H1 (cell line): Measurements from ENCODE around the gene ZNF446. TPM values are rescaled to one million over a fixed set of nuclear protein-coding genes. Genes with fewer than 3 reads are reported as not detected.

Experiments
- CTCF ChIA-PET: fragments of 300-600 bp; sonication (Branson Sonifier 250); formaldehyde crosslinking; loops from one replicate; lab custom pipeline; 2021; ENCODE audit not compliant: partially characterized antibody; lab: Charles Lee
- POLR2A ChIA-PET: fragments of 300-600 bp; sonication (Branson Sonifier 250); formaldehyde crosslinking; loops from one replicate; lab custom pipeline; 2021; ENCODE audit warnings: inconsistent platforms; ENCODE audit not compliant: partially characterized antibody; lab: Charles Lee
- DNase-seq, 2 experiments: peaks; one replicate each; pipeline versions ENCODE4 v3.0.0 to v3.0.0-alpha.2; 2010 to 2022; ENCODE audit warnings: low spot score in 2 of 2, low read depth in 1 of 2, mixed read lengths in 1 of 2
- FAIRE-seq: peaks from 2 replicates; lab custom pipeline; 2011; peaks lifted over from hg19 to GRCh38; lab: Jason Lieb, UNC
- H2AFZ ChIP-seq: 2 replicates; pipeline ENCODE4 v1.8.1; 2012; ENCODE audit warnings: low read length, inconsistent platforms
- H2AK5ac ChIP-seq: 2 replicates; pipeline ENCODE4 v1.6.1; 2013; ENCODE audit warnings: low read depth, low read length
- H2BK120ac ChIP-seq: replicated peaks from 2 replicates; pipeline ENCODE3; 2013; ENCODE audit warnings: low read depth, low read length, inconsistent platforms
- H2BK12ac ChIP-seq: 2 replicates; pipeline ENCODE4 v1.6.1; 2013; ENCODE audit warnings: low read depth, low read length
- H2BK15ac ChIP-seq: 2 replicates; pipeline ENCODE4 v1.6.1; 2013; ENCODE audit warnings: low read length
- H2BK20ac ChIP-seq: 2 replicates; pipeline ENCODE4 v1.6.1; 2013; ENCODE audit warnings: low read length
- H2BK5ac ChIP-seq: 2 replicates; pipeline ENCODE4 v1.6.1; 2013; ENCODE audit warnings: low read depth, low read length
- H3K14ac ChIP-seq: 2 replicates; pipeline ENCODE4 v1.6.1; 2013; ENCODE audit warnings: inconsistent platforms; ENCODE audit not compliant: insufficient read length
- H3K18ac ChIP-seq: 2 replicates; pipeline ENCODE4 v1.6.1; 2013; ENCODE audit warnings: low read length; ENCODE audit errors: extremely low read depth
- H3K23ac ChIP-seq: 2 replicates; pipeline ENCODE4 v1.6.1; 2013; ENCODE audit warnings: inconsistent platforms; ENCODE audit not compliant: insufficient read length
- H3K23me2 ChIP-seq: 2 replicates; pipeline ENCODE4 v1.6.1; 2013; ENCODE audit warnings: low read depth, low read length
- H3K27ac ChIP-seq: 2 replicates; pipeline ENCODE4 v1.6.1; 2011; ENCODE audit warnings: low read depth, low read length, inconsistent platforms
- H3K27me3 ChIP-seq, 4 experiments: replicated peaks in 1 of 4; 1 replicate in 1 of 4; 2 replicates in 3 of 4; pipeline versions ENCODE4 v1.6.1 to v1.8.1; 2011 to 2013; ENCODE audit warnings: low read length in 3 of 4, mild to moderate bottlenecking in 3 of 4, inconsistent platforms in 2 of 4, mixed read lengths in 2 of 4, moderate library complexity in 1 of 4; ENCODE audit not compliant: control insufficient read depth in 3 of 4, insufficient read depth in 3 of 4; ENCODE audit errors: extremely low read depth in 1 of 4
- H3K36me3 ChIP-seq, 4 experiments: 2 replicates each; pipeline versions ENCODE4 v1.6.1 to v1.8.1; 2011 to 2013; ENCODE audit warnings: mild to moderate bottlenecking in 4 of 4, low read length in 3 of 4, moderate library complexity in 2 of 4, control low read depth in 1 of 4, inconsistent platforms in 1 of 4; ENCODE audit not compliant: insufficient read depth in 4 of 4, control insufficient read depth in 2 of 4
- H3K4ac ChIP-seq: replicated peaks from 2 replicates; pipeline ENCODE3; 2013; ENCODE audit warnings: low read length, low read depth, mixed read lengths, inconsistent platforms; ENCODE audit not compliant: insufficient read length
- H3K4me1 ChIP-seq, 4 experiments: replicated peaks in 1 of 4; 1 replicate in 1 of 4; 2 replicates in 3 of 4; pipeline versions ENCODE4 v1.6.1 to v1.8.1; 2011 to 2013; ENCODE audit warnings: low read length in 3 of 4, inconsistent platforms in 2 of 4, mixed read lengths in 1 of 4; ENCODE audit not compliant: insufficient read depth in 4 of 4, control insufficient read depth in 3 of 4
- H3K4me2 ChIP-seq, 2 experiments: 2 replicates each; pipeline versions ENCODE4 v1.6.1 to v1.8.1; 2011 to 2013; ENCODE audit warnings: low read depth in 2 of 2, low read length in 2 of 2, control low read depth in 1 of 2, inconsistent platforms in 1 of 2, mild to moderate bottlenecking in 1 of 2; ENCODE audit not compliant: insufficient read depth in 1 of 2
- H3K4me3 ChIP-seq, 4 experiments: fragments of 200-600, 300-600 bp in 1 of 4; sonication (generic), shearing (Covaris generic), sonication (Bioruptor Twin) in 1 of 4; 2 replicates each; pipeline versions ENCODE4 v1.5.1 to v1.8.1; 2011 to 2016; ENCODE audit warnings: low read length in 4 of 4, low read depth in 3 of 4, control low read depth in 2 of 4, inconsistent platforms in 2 of 4, mild to moderate bottlenecking in 2 of 4, mixed read lengths in 1 of 4, moderate library complexity in 1 of 4; ENCODE audit not compliant: insufficient read depth in 2 of 4; ENCODE audit errors: extremely low read depth in 1 of 4
- H3K56ac ChIP-seq: replicated peaks from 2 replicates; pipeline ENCODE3; 2013; ENCODE audit warnings: low read depth, mild to moderate bottlenecking, mixed read lengths, low read length, inconsistent platforms; ENCODE audit not compliant: insufficient read length
- H3K79me1 ChIP-seq: 2 replicates; pipeline ENCODE4 v1.6.1; 2013; ENCODE audit warnings: low read depth, low read length, control low read depth
- H3K79me2 ChIP-seq, 2 experiments: 2 replicates each; pipeline versions ENCODE4 v1.6.1 to v1.8.1; 2012 to 2013; ENCODE audit warnings: low read length in 2 of 2, mild to moderate bottlenecking in 2 of 2, inconsistent platforms in 1 of 2; ENCODE audit not compliant: insufficient read depth in 2 of 2, control insufficient read depth in 1 of 2
- H3K9ac ChIP-seq, 4 experiments: replicated peaks in 1 of 4; 1 replicate in 1 of 4; 2 replicates in 3 of 4; pipeline versions ENCODE4 v1.6.1 to v1.8.1; 2011 to 2013; ENCODE audit warnings: low read depth in 3 of 4, low read length in 3 of 4, control low read depth in 2 of 4, mild to moderate bottlenecking in 2 of 4, moderate library complexity in 2 of 4, inconsistent platforms in 1 of 4; ENCODE audit errors: extremely low read depth in 1 of 4
- H3K9me3 ChIP-seq, 2 experiments: 2 replicates each; pipeline versions ENCODE4 v1.6.1 to v1.8.1; 2012 to 2013; ENCODE audit warnings: mild to moderate bottlenecking in 2 of 2, moderate library complexity in 2 of 2, control low read depth in 1 of 2, inconsistent platforms in 1 of 2, low read depth in 1 of 2, low read length in 1 of 2, mixed read lengths in 1 of 2; ENCODE audit not compliant: insufficient read depth in 2 of 2
- H4K20me1 ChIP-seq, 2 experiments: replicated peaks in 1 of 2; 2 replicates each; pipeline versions ENCODE3 to v1.8.1; 2011 to 2013; ENCODE audit warnings: inconsistent platforms in 2 of 2, low read length in 2 of 2, mild to moderate bottlenecking in 1 of 2; ENCODE audit not compliant: insufficient read depth in 2 of 2, control insufficient read depth in 1 of 2
- H4K5ac ChIP-seq: 2 replicates; pipeline ENCODE4 v1.6.1; 2013; ENCODE audit warnings: low read length, low read depth, mixed read lengths, inconsistent platforms; ENCODE audit not compliant: insufficient read length
- H4K8ac ChIP-seq: 2 replicates; pipeline ENCODE4 v1.8.0; 2013; ENCODE audit warnings: mild to moderate bottlenecking, moderate library complexity, low read length, inconsistent platforms; ENCODE audit not compliant: insufficient read depth; ENCODE audit errors: extremely low read depth
- H4K91ac ChIP-seq: replicated peaks from 2 replicates; pipeline ENCODE3; 2013; ENCODE audit warnings: low read length, mixed read lengths, inconsistent platforms; ENCODE audit not compliant: insufficient read length
- CHD2 ChIP-seq: IDR thresholded peaks from 2 replicates; pipeline ENCODE4 v1.6.1; 2012; ENCODE audit warnings: low read length, improper control_type of control experiment
- RBBP5 ChIP-seq: IDR thresholded peaks from 2 replicates; pipeline ENCODE4 v1.7.1; 2012; ENCODE audit warnings: low read depth, mild to moderate bottlenecking, inconsistent platforms, low read length, moderate library complexity, borderline replicate concordance
- SIX5 ChIP-seq: IDR thresholded peaks from 2 replicates; pipeline ENCODE4 v1.6.1; 2011; ENCODE audit warnings: mild to moderate bottlenecking, low read depth, low read length
- WGBS, 2 experiments: shearing (Covaris generic) in 1 of 2; methylation state at CpG; one replicate each; pipeline versions ENCODE4 v1.1.6 to v1.1.7; 2013 to 2015; ENCODE audit warnings: low lambda C conversion rate in 2 of 2, mixed read lengths in 2 of 2, inconsistent platforms in 1 of 2, low coverage in 1 of 2, missing lambda C conversion rate in 1 of 2; ENCODE audit not compliant: insufficient replicate concordance in 2 of 2, insufficient coverage in 1 of 2, insufficient read length in 1 of 2; ENCODE audit errors: extremely low coverage in 1 of 2, missing lambda C conversion rate in 1 of 2; 5-methylcytosine and 5-hydroxymethylcytosine counted together
- polyA plus RNA-seq, 7 experiments: library from polyadenylated mRNA; depleted of rRNA in 3 of 7; stranded (reverse) in 5 of 7; unstranded in 2 of 7; fragments of >200 nt in 5 of 7; fragments of 200-250 nt in 2 of 7; gene quantifications; 1 replicate in 5 of 7; 2 replicates in 1 of 7; 4 replicates in 1 of 7; pipeline versions ENCODE4 v1.2.1 to v1.2.3, GENCODE V29; 2011 to 2013; ENCODE audit warnings: missing spikeins in 2 of 7, mixed read lengths in 2 of 7
- total RNA-seq: library from RNA; stranded (reverse); fragmentation: NEBNext Ultra II Directional; extraction: Animal tissue kit (Norgen Biotek cat#: 25700); gene quantifications from 2 replicates; pipeline ENCODE4 v1.2.1, GENCODE V29; 2021
- TF ChIP-seq, protein P1 (sequence below), 3 experiments: IDR thresholded peaks; 1 replicate in 2 of 3; 2 replicates in 1 of 3; pipeline versions ENCODE4 v1.5.1 to v1.6.1; 2011; ENCODE audit warnings: low read length in 3 of 3, mild to moderate bottlenecking in 3 of 3, inconsistent platforms in 2 of 3, low read depth in 1 of 3, moderate library complexity in 1 of 3; ENCODE audit not compliant: insufficient read depth in 1 of 3; ENCODE audit errors: control extremely low read depth in 1 of 3

ZNF446 gene
- total and polyA plus RNA-seq, 2 of the 8 experiments (the other 6 are each of a cell fraction or from before 2014, with no cell fraction given), result 4.1 to 5.5 TPM

DNA sequence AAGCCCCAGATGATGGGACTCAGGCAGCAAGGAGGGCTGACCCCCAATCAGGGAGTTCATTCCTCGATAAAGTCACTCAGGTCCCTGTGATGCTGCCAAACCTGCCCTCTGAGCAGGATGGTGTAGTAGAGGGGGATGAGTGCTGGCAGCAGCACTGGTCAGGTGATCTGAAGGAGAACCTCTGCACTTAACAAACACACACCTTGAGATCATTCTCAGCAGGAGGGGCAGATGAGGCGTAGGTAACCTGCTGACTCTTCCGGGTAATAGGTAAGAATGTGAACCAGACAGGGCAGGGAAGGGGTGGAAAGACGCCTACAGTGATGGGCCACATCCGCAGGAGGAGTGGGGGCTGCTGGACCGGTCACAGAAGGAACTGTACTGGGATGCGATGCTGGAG, 3.2 kb downstream of the ZNF446 start:
- no peak overlapping the region for H2BK12ac ChIP-seq
- H2AK5ac ChIP-seq, result no peak overlapping the region
- H4K20me1 ChIP-seq, result no peaks in the 10 kb centered on the region
- H3K79me1 ChIP-seq, result no peaks in the 10 kb centered on the region
- H3K23me2 ChIP-seq, result peaks cover 14% of the 10 kb centered on the region
- H3K9me3 ChIP-seq, result no peaks in the 10 kb centered on the region
- H2BK5ac ChIP-seq, result no peak overlapping the region
- H2BK120ac ChIP-seq, result no peak overlapping the region
- H3K27ac ChIP-seq, result no peak overlapping the region
- H3K79me2 ChIP-seq, result no peaks in the 10 kb centered on the region
- peaks cover 0 to 6% (median 5%) of the 10 kb centered on the region in 4 experiments; a peak in 6 of 7 replicates for H3K4me1 ChIP-seq
- H3K56ac ChIP-seq, result no peak overlapping the region
- no peak overlapping the region for H3K4ac ChIP-seq
- DNase-seq (no peak), FAIRE-seq (no peak)
- H2BK20ac ChIP-seq, result no peak overlapping the region
- no peak overlapping the region for H3K23ac ChIP-seq
- peaks cover 0 to 3% (median 0%) of the 10 kb centered on the region in 4 experiments; a peak in 2 of 7 replicates for H3K27me3 ChIP-seq
- no peak overlapping the region for H4K91ac ChIP-seq
- no peak overlapping the region for H3K4me2 ChIP-seq
- H3K4me3 ChIP-seq, result no peak overlapping the region
- POLR2A ChIA-PET, result interaction anchor here (1.2 to 3.0 kb wide), 3 partner anchors 10 to 94 kb away, joined by 3 to 14 read pairs (median 6); partner anchors contain the start of genes MZF1 and ZBTB45
- no peak overlapping the region for H4K5ac ChIP-seq
- H4K8ac ChIP-seq, result no peak overlapping the region
- WGBS, 2 experiments, result 87% methylated on average over 7 of the region's 7 CpGs; no CpG with 5 or more reads in 1 of the 2 experiments
- peaks cover 0 to 2% (median 0%) of the 10 kb centered on the region in 4 experiments; a peak in 2 of 8 replicates for H3K36me3 ChIP-seq
- no peak overlapping the region for H2BK15ac ChIP-seq
- CTCF ChIA-PET, result interaction anchor here (0.9 kb wide), 1 partner anchor 24 kb away, joined by 3 read pairs; no protein-coding TSS in a partner anchor
- H3K9ac ChIP-seq, result no peak overlapping the region
- H3K14ac ChIP-seq, result no peak overlapping the region
- no peak overlapping the region for H3K18ac ChIP-seq
- TF ChIP-seq CHD2 (no peak), RBBP5 (no peak), SIX5 (no peak)
- TF ChIP-seq, protein P1, sequence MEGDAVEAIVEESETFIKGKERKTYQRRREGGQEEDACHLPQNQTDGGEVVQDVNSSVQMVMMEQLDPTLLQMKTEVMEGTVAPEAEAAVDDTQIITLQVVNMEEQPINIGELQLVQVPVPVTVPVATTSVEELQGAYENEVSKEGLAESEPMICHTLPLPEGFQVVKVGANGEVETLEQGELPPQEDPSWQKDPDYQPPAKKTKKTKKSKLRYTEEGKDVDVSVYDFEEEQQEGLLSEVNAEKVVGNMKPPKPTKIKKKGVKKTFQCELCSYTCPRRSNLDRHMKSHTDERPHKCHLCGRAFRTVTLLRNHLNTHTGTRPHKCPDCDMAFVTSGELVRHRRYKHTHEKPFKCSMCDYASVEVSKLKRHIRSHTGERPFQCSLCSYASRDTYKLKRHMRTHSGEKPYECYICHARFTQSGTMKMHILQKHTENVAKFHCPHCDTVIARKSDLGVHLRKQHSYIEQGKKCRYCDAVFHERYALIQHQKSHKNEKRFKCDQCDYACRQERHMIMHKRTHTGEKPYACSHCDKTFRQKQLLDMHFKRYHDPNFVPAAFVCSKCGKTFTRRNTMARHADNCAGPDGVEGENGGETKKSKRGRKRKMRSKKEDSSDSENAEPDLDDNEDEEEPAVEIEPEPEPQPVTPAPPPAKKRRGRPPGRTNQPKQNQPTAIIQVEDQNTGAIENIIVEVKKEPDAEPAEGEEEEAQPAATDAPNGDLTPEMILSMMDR (IDR thresholded peaks at IDR 0.05; ENCODE audit: control extremely low read depth in 1 of 3, insufficient read depth in 1 of 3, low read depth in 1 of 3, low read length in 3 of 3), result no peak
- no peak overlapping the region for H2AFZ ChIP-seq
